GM10266 (cell line): ENCODE measurements around the gene VPREB1.
"Not testable (repeated sequence)": the region's sequence is repeated elsewhere in the genome, so short reads cannot be mapped to it uniquely, and the experiment has no call there.

Experiments used
- DNase-seq: peaks from one replicate; pipeline ENCODE4 v3.0.0; 2012; ENCODE audit errors: extremely low spot score
- CTCF ChIP-seq: IDR thresholded peaks from 2 replicates; pipeline ENCODE4 v1.5.1; 2012; ENCODE audit warnings: mild to moderate bottlenecking, low read depth; ENCODE audit not compliant: control insufficient read depth, insufficient read depth; ENCODE audit errors: missing control alignments

Gene VPREB1

GRCh38 chr22:22207845-22208564, 36.6 kb upstream of the VPREB1 start:
- peak; percentile 68 for DNase-seq
- TF ChIP-seq CTCF = peak; percentile 61

GRCh38 chr22:22208652-22209051, 35.9 kb upstream of the VPREB1 start:
- TF ChIP-seq CTCF = no peak
- DNase-seq = no peak

- not testable (repeated sequence) for DNase-seq
Measured at GRCh38 chr22:22209080-22209640, 35.4 kb upstream of the VPREB1 start.

GRCh38 chr22:22210375-22210774, 34.2 kb upstream of the VPREB1 start:
- no peak for TF ChIP-seq CTCF
- peak; percentile 48 for DNase-seq

GRCh38 chr22:22210889-22211833, 33.4 kb upstream of the VPREB1 start:
- TF ChIP-seq CTCF = no peak
- no peak for DNase-seq

GRCh38 chr22:22213231-22213630, 31.4 kb upstream of the VPREB1 start:
- no peak for TF ChIP-seq CTCF
- DNase-seq = no peak

- DNase-seq = no peak
- no peak for TF ChIP-seq CTCF
Measured at GRCh38 chr22:22214819-22215329, 29.7 kb upstream of the VPREB1 start.
